HL-60 (cell line): ENCODE measurements around the gene NT5C2.

Experiments used
- DNase-seq, 2 experiments: peaks; one replicate each; pipeline ENCODE4 v3.0.0-alpha.2; 2010 to 2020; ENCODE audit warnings: low read depth in 1 of 2, low spot score in 1 of 2
- H3K27ac ChIP-seq: fragments of 250-450 bp; sonication (Bioruptor Pico); replicated peaks from 2 replicates; pipeline ENCODE4 v1.5.1; 2020; ENCODE audit warnings: mild to moderate bottlenecking, moderate library complexity
- H3K27me3 ChIP-seq: fragments of 250-450 bp; sonication (Bioruptor Pico); 2 replicates; pipeline ENCODE4 v1.5.1; 2021; ENCODE audit warnings: mild to moderate bottlenecking, moderate library complexity; ENCODE audit not compliant: insufficient read depth, poor library complexity, severe bottlenecking
- H3K4me3 ChIP-seq: replicated peaks from 2 replicates; pipeline ENCODE4 v1.5.1; 2011; ENCODE audit warnings: mild to moderate bottlenecking, control low read depth, low read length; ENCODE audit not compliant: insufficient read depth
- CTCF ChIP-seq: IDR thresholded peaks from one replicate; pipeline ENCODE4 v1.5.1; 2011; ENCODE audit warnings: low read length, control low read depth, inconsistent platforms; ENCODE audit not compliant: insufficient read depth
- GABPA ChIP-seq: IDR thresholded peaks from 2 replicates; pipeline ENCODE4 v1.6.1; 2012; ENCODE audit warnings: low read depth
- POLR2AphosphoS5 ChIP-seq: IDR thresholded peaks from 2 replicates; pipeline ENCODE4 v1.6.1; 2012; ENCODE audit warnings: low read depth
- REST ChIP-seq: IDR thresholded peaks from 2 replicates; pipeline ENCODE4 v1.6.1; 2012; ENCODE audit warnings: low read depth; ENCODE audit not compliant: insufficient replicate concordance
- SPI1 ChIP-seq: IDR thresholded peaks from 2 replicates; pipeline ENCODE4 v1.6.1; 2012; ENCODE audit warnings: low read depth, mild to moderate bottlenecking, borderline replicate concordance

NT5C2 gene

GRCh38 chr10:103042908-103043307, 150.2 kb downstream of the NT5C2 start:
- TF ChIP-seq REST (no peak), GABPA (no peak), POLR2AphosphoS5 (no peak), SPI1 (no peak), CTCF (no peak)
- Histone ChIP-seq H3K27me3 (no peaks in the 10 kb centered on the region), H3K27ac (no peak overlapping the region), H3K4me3 (no peak overlapping the region)
- no peak for DNase-seq

GRCh38 chr10:103042129-103042528, 150.9 kb downstream of the NT5C2 start:
- no peaks in the 10 kb centered on the region for H3K27me3 ChIP-seq
- TF ChIP-seq CTCF (no peak), GABPA (no peak), POLR2AphosphoS5 (no peak), REST (no peak), SPI1 (no peak)
- DNase-seq, result no peak
- H3K27ac ChIP-seq, result no peak overlapping the region
- no peak overlapping the region for H3K4me3 ChIP-seq

- TF ChIP-seq GABPA, result no peak
- TF ChIP-seq POLR2AphosphoS5, result no peak
- no peak for TF ChIP-seq CTCF
- TF ChIP-seq REST, result no peak
- TF ChIP-seq SPI1, result no peak
- no peak for DNase-seq
Observed at GRCh38 chr10:103041391-103041790, 151.7 kb downstream of the NT5C2 start.

More at GRCh38 chr10:103041391-103041790, 151.7 kb downstream of the NT5C2 start:
- Histone ChIP-seq H3K27ac (no peak overlapping the region), H3K4me3 (no peak overlapping the region), H3K27me3 (no peaks in the 10 kb centered on the region)
